HG03060 (cell line): ENCODE measurements around the gene AMPH.
"Not testable (repeated sequence)": the region's sequence is repeated elsewhere in the genome, so short reads cannot be mapped to it uniquely, and the experiment has no call there.

ENCODE experiments used
- ATAC-seq: cut with Tn5 transposase; IDR thresholded peaks from one replicate; pipeline ENCODE4 v1.9.1; 2021; ENCODE audit warnings: low read depth, moderate number of reproducible peaks; ENCODE audit not compliant: unreplicated experiment

AMPH gene

DNA sequence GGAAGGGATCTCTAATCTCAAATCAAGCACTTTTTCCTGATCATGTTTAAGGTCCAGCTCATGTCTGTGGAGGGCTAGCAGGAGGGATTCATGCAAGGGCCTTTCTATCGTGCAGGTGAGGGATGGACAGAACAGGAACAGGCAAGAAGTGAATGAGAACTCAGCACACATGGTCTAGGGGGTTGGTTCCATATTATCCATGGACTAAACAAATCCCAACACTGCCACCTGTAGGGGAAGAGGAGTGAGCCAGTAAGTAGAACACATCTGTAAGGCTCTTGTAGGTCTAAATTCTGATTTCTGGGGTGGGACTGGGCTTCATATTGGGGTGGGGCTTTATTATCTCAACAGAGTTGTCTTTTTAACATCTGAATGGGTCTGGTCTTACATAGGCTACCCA is 219.8 kb downstream of the AMPH start:
- no peak for ATAC-seq

DNA sequence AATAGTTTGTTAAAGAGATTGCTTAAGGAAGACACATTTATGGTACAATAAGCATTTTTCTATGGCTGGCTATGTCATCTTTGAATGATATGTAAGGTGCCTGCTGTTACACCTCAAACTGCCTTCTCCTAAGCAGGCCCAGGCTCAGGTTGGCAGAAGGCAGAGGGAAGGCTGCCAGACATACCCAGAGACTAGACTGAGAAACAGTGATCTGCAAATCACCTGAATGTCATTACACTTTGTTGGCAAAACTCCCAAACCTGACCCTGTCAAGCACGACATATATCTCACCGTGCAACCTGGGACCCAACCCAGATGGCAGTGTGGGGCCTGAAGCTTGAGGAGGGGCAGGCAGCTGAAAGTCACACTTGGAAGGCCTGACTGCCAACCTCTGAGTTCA is 221.1 kb downstream of the AMPH start:
- ATAC-seq: no peak

DNA sequence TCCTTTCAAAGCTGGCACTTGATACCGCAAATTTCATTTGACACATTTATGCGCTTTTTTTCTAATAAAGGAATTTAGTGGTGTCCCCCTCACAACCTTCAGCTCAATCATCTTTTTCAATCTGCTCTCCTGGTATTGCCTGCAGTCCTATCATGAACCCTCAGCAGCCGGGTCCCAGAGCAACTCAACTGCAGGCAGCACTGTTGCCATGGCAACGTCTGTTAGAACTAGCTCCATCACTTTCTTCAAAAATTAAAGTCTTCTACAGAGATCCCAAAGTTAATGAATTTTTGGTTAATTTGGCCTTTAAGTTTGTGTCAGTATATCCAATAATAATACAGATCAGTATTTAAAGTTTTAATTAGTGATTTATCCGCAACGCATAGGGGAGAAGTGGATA is 221.6 kb downstream of the AMPH start:
- no peak for ATAC-seq

DNA sequence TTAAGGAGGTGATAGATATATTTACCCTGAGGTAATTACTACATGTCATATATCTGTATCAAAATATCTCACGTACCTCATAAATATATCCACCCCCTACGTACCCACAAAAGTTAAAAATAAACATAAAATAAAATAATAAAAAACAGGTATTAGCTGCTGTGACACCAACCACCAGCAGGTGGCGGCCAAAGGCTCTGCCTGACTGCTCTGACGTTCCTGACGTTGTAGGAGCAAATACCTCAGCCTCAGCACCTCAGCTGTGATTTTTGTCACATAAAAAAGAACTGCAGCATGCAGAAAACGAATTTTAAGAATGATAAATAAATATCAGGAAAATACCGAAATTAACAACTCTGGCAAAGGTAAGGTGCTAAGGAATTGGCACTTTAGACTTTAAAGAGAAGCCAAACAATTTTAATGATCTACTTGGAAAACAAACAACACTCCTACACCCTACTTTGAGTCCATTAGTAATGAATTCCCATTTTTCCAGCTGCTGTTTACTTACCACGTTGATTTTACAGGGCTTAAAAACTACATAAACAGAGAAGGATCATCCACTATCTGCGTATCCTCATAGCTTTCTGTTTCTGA is 232.3 kb downstream of the AMPH start:
- ATAC-seq: no peak

DNA sequence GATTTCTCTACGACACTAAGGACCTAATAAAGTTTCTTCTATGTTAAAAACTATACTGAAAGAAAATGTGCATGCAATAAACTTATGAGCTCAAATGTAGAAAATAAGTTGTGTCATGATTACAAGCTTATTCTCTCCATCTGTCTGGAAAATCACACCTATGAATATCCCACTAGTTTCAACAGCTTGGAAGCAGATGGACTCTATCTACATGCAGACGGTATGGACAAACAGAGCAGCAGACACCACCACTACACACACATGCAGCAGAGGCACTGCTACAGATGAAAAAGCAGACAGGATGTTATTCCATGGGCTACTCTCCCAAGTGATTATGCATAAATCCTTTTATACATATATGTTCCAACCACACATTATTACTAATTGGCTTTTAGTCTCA is 234.3 kb downstream of the AMPH start:
- no peak for ATAC-seq

DNA sequence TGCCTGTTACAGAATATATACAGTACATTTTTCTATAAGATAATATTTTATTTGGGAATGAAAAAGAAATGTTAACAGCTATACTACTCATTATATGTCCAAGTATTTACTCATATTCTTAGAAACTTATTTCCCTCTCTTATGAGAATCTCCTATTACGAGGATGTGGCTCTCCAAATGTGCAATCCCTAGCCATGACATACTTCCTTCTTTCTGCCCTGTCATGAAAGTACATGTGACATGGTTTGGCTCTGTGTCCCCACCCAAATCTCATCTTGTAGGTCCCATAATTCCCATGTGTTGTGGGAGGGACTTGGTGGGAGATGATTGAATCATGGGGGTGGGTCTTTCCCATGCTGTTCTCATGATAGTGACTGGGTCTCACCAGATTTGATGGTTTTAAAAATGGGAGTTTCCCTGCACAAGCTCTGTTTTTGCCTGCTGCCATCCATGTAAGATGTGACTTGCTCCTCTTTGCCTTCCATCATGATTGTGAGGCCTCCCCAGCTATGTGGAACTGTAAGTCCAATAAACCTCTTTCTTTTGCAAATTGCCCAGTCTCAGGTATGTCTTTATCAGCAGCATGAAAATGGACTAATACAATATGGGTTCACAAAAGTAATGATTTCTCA is 235.1 kb downstream of the AMPH start:
- ATAC-seq: not testable (repeated sequence)

DNA sequence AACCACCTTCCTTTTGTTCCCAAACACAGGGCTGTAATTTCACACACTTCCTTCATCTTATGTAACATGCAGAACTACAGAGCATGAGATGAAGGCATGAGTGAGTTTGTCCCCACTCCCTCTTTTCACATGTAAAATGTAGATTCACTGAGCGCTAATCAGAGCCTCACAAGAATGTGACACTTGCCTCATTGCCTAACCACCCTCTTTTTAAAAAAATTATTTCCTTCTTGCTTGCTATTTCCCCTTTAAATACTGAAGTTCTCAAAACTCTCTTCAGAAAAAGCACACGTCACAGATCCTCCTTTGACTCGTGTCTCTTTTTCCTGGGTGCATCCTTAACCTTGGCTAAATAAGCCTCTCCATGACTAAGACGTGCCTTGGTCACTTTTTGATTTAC is 236.5 kb downstream of the AMPH start:
- no peak for ATAC-seq

DNA sequence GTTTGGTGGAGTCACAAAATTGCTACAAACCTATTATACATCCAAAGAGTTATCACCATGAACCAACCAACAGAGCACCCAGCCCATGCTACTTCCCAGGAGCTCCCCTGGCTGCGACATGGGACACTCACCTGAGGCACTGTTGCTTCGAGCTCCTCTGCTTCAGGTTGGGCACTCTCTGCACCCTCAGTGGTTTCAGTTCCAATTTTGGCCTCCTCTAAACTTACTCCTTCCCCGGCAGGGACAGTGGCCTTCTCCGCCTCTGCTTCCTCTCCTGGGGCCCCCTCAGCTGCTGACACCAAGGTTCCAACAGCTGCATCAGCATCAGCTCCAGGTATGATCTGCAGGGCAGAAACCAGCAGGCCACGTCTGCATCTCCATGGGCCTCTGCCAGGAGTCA is 237.3 kb downstream of the AMPH start:
- ATAC-seq: no peak

DNA sequence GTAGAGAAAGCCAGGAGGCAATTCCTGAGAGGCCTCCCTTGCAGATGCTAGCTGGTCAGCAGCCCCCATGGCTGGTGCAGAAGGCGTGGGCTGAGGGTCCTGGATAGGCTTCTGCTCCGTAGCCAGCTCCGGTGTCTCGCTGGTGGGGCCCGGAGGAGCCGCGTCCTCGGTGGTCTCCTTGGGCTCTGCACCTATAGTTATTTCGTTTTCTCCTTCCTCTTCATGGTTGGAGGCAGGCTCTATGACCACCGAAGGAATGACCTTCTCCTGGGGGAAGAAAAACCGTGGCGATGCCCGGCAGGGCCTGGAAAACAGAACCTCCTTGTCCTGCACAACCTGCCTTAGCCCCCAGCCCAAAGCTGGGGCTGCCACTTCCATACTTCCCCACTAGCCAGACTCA is 239.4 kb downstream of the AMPH start:
- ATAC-seq: no peak

DNA sequence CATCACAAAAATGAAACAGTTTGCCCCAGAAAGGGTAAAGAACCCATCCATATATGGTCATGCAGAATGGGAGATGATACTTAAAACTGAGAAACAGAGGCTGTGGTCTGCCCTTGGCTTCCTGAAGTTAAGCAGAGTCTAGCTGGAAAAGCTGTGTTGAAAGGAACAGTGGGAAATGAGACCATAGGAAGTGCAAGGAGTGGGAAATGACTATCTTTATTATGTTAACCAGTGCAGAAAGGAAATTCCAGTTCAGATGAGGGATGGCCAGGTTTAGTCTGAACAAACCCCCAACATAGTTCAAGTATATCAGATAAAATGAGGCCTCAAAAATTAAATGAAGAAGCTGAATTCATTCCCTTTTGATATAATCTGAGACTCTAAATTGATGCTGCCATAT is 245.5 kb downstream of the AMPH start:
- no peak for ATAC-seq

DNA sequence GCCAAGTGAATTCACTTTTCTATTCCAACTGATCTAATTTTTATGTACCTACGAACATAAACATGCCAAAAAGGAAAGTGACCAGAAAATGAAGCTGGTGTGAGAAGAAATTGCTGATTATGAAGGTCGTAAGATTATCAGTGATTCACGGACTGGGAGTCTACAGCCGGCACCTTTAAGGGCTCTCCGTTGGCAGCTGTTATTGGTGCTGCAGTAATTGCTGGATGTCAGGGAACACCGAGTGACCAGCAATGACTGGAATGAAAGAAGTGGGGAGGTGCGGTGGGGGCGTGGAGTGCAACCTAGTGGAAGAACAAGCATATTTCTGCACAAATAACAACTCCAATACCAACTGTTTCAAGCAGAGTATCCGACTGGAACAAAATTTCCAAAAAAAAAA is 247.9 kb downstream of the AMPH start:
- ATAC-seq: no peak

DNA sequence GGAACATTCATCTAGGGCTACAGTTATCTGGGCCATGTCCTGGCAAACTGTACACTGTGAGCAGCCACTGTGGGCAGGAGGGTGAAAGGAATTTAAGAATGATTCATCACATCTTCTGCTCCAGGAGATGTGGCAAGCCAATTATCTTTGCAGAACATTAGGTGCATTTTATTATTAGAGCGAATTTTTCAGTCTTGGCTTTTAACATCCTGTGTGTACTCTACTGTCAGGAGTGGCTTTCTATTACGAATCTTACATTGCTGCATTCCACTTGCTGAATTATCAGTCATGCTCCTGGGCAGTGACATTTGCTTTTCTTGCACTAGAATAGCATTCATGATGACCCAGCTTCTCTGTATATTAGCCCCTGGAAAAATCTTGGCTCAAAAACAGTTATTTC is 248.5 kb downstream of the AMPH start:
- ATAC-seq: no peak

DNA sequence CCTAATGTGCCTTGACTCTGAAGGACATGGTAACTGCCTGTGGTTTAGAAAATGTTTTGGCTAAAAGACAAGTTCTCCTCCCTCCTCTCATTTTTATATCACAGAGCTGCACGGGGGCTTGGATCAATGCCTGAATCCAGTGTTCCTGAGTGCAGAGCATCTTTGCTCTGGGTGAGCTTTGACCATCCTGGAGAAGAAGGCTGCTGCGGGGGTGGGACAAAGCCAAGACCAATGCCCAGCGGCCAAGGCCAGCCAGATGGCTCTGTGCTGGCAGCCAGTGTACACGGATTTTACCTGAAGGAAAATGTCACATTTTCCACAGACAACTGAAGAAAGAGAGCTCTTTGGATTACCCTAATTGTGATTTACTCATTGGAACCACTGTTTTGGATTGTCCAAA is 255.7 kb downstream of the AMPH start:
- ATAC-seq: no peak

DNA sequence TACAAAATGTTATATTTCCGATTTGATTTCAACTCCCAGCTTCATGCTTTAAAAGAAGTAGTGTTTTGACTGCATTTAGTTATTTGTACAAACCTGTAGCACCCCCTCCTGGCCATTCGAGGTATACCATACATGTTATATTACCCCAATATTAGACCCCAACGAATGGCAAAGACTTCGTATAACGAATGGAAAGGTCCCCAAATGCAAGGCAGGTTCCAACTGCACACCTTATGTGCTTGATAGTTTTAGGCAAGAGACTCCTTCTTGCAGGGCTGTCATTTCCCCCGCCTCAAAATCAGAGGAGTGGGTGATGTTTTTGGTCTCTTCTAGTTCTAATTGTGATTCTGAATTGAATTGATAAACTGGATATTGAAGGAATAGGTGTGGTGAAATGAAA is 256.7 kb downstream of the AMPH start:
- no peak for ATAC-seq

DNA sequence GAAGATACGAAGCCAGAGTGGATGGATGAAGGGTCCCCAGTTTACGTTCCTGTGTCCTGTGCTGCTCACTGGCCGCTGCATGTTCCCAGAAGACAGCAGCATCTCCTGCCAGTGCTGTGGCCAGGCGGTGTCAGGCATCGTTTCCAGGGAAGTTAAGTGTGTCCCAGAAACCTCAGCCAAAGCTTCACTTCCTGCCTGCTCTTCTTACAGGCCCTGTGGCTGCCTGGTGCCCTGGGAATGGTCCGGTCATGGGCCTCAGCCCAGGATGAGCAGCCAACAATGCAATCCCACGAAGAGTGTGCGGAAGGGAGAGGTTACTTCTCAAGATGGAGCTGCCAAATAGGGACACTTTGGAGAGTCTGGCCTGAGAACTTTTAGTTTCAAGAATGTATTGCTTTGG is 258.0 kb downstream of the AMPH start:
- ATAC-seq: no peak

DNA sequence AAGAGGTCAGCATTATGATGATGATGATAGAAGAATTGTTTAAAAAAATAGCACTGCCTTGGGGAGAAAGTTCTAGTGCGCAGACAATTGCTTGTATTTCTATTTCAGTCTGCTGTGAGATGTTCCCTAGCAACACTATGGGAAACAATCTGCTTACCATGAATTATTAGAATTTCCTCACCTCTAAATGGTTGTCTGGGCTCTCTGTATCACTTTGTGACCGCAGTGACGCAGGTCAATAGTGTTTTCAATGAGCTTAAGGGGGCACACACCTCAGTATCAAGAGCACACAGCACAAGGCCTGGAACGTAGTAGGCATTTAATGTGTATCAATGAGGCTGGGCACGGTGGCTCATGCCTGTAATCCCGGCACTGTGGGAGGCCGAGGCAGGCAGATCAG is 258.9 kb downstream of the AMPH start:
- no peak for ATAC-seq

DNA sequence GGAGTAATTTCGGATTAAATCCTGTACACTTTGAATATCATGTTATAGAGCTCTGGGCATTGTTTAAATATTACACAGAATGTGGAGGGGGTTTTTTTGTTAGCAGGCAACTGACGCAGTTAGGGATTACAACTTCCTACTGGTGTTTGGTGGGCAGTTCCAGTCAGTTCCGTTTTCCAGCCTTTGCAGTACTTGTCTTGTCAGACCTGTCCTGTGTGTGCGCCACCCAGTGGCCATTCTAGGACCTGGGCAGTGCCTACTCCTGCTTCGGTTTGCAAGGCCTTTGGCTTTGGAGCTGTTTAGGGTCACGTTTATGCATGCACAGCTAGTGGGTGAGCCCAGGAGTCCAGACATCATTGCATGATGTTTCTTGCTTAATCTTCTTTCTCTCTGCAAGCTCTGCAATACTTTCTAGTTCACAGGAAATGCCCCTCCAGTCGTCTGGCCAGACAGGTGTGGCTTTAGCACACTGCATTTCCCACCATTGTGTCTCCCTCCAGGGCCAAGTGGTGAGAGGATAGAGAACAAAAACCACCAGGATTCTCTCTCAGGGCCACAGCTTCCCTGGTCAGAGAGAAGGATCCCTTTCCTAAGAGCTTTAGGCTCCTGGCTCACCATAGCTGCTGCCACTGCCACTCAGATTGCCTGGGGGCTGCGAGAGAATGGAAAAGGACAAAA is 261.2 kb downstream of the AMPH start:
- ATAC-seq: peak; percentile 66

DNA sequence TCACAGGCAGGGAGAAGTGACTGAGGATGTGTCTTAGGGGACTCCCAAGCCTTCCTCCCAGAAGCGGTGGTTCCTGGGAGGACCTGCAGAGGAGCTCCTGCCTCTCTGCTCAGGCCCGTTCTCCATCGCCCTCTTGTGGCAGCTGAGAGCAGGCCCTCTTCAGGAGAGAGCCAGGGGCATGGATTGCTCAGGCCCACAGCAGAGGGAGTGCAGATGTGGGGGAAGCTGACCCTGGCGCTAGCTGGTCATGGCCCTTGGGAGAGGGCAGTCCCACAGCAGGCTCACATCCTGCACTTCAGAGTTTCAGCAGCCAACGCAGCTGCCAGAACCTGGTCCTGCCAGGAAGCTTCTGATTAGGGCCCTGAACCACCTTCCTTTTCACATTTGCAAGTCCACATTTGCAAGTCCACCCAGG is 263.0 kb downstream of the AMPH start:
- ATAC-seq: no peak

DNA sequence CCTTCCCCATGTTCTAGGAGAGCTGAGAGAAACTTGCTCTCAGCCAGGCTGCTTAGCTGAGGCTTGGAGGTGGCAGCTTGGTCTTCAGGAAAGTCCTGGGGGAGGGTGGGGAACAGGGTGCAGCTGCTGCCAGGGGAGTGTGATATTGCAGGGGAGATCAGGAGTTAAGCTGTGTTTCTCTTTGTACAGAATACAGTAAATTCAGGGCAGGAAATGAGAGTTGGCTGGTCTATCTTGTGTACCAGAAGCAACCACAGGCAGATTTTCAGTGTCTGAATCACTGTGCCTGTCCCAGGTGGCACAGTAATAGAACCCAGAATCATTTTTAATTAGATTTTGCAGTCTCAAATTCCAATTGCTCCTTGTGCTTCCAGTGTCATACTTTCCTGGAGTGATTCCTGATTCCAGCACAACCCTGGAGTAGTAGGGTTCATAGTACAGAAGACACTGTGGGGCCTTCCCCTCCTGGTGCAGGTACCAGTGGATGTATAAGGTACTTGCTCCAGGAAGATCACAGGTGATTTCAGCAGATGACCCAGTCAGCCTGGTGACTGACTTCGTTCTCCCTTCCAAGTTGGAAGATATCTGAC is 263.8 kb downstream of the AMPH start:
- peak; percentile 58 for ATAC-seq

DNA sequence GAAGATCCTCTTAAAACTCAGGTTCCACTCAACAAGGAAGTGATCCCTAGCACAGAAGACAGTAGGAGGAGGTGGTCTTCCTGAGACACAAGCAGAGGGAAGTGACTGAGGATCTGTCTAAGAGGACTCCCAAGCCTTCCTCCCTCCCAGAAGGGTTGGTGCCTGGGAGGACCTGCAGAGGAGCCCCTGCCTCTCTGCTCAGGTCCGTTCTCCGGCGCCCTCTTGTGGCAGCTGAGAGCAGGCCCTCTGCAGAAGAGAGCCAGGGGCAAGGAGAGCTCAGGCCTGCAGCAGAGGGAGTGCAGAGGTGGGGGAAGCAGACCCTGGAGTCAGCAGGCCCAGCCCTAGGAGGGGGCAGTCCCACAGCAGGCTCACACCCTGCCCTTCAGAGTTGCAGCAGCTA is 267.8 kb downstream of the AMPH start:
- ATAC-seq: not testable (repeated sequence)

DNA sequence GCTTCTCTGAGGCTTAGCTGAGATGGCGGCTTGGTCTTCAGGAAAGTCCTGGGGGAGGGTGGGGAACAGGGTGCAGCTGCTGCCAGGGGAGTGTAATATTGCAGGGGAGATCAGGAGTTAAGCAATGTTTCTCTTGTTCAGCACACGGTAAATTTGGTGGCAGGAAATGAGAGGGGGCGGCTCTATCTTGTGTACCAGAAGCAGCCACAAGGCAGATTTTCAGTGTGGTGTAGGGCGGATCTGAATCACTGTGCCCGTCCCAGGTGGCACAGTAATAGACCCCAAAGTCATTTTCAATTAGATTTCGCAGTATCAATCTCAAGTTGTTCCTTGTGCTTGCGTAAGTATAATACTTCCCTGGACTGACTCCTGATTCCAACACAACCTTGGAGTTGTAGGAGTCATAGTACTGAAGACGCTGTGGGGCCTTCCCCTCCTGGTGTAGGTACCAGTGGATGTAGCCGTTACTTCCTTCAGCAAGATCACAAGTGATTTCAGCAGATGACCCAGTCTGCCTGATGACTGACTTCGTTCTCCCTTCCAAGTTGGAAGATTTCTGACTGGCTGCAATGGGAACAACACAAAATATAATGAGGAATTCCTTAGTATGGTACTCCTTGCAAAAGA is 268.4 kb downstream of the AMPH start:
- ATAC-seq: not testable (repeated sequence)
